HL-60 (cell line): ENCODE data around the gene CCL26.

ENCODE experiments used
- DNase-seq, 2 experiments: peaks; one replicate each; pipeline ENCODE4 v3.0.0-alpha.2; 2010 to 2020; ENCODE audit warnings: low read depth in 1 of 2, low spot score in 1 of 2
- H3K27ac ChIP-seq: fragments of 250-450 bp; sonication (Bioruptor Pico); replicated peaks from 2 replicates; pipeline ENCODE4 v1.5.1; 2020; ENCODE audit warnings: mild to moderate bottlenecking, moderate library complexity
- H3K27me3 ChIP-seq: fragments of 250-450 bp; sonication (Bioruptor Pico); 2 replicates; pipeline ENCODE4 v1.5.1; 2021; ENCODE audit warnings: mild to moderate bottlenecking, moderate library complexity; ENCODE audit not compliant: insufficient read depth, poor library complexity, severe bottlenecking
- H3K4me3 ChIP-seq: replicated peaks from 2 replicates; pipeline ENCODE4 v1.5.1; 2011; ENCODE audit warnings: mild to moderate bottlenecking, control low read depth, low read length; ENCODE audit not compliant: insufficient read depth
- CTCF ChIP-seq: IDR thresholded peaks from one replicate; pipeline ENCODE4 v1.5.1; 2011; ENCODE audit warnings: low read length, control low read depth, inconsistent platforms; ENCODE audit not compliant: insufficient read depth
- GABPA ChIP-seq: IDR thresholded peaks from 2 replicates; pipeline ENCODE4 v1.6.1; 2012; ENCODE audit warnings: low read depth
- POLR2AphosphoS5 ChIP-seq: IDR thresholded peaks from 2 replicates; pipeline ENCODE4 v1.6.1; 2012; ENCODE audit warnings: low read depth
- REST ChIP-seq: IDR thresholded peaks from 2 replicates; pipeline ENCODE4 v1.6.1; 2012; ENCODE audit warnings: low read depth; ENCODE audit not compliant: insufficient replicate concordance
- SPI1 ChIP-seq: IDR thresholded peaks from 2 replicates; pipeline ENCODE4 v1.6.1; 2012; ENCODE audit warnings: low read depth, mild to moderate bottlenecking, borderline replicate concordance

CCL26 gene

GRCh38 chr7:75818472-75818871, 46.5 kb upstream of the CCL26 start:
- DNase-seq: peak in 1 of 2 experiments; percentile 26
- H3K27ac ChIP-seq: no peak overlapping the region
- no peak for TF ChIP-seq POLR2AphosphoS5
- peak; percentile 82 for TF ChIP-seq SPI1
- no peaks in the 10 kb centered on the region for H3K27me3 ChIP-seq
- H3K4me3 ChIP-seq: no peak overlapping the region

- H3K4me3 ChIP-seq: no peak overlapping the region
- no peak overlapping the region for H3K27ac ChIP-seq
- TF ChIP-seq REST: no peak
- no peak for TF ChIP-seq SPI1
- no peaks in the 10 kb centered on the region for H3K27me3 ChIP-seq
- peak; percentile 40 to 41 for DNase-seq
These were observed 45.1 kb upstream of the CCL26 start for GRCh38 chr7:75817116-75817515.

- H3K27ac ChIP-seq: no peak overlapping the region
- no peak for DNase-seq
- H3K4me3 ChIP-seq: no peak overlapping the region
- no peaks in the 10 kb centered on the region for H3K27me3 ChIP-seq
- TF ChIP-seq GABPA (no peak), POLR2AphosphoS5 (no peak), REST (no peak)
These were observed 43.5 kb upstream of the CCL26 start for GRCh38 chr7:75815418-75816064.

GRCh38 chr7:75814407-75814947, 42.5 kb upstream of the CCL26 start:
- Histone ChIP-seq H3K27ac (no peak overlapping the region), H3K4me3 (no peak overlapping the region), H3K27me3 (no peaks in the 10 kb centered on the region)
- TF ChIP-seq CTCF (no peak), POLR2AphosphoS5 (no peak), SPI1 (no peak)
- no peak for DNase-seq

GRCh38 chr7:75813781-75814236, 41.8 kb upstream of the CCL26 start, which contains the start of gene CCL24:
CCL24 (minus strand) TSS chr7:75813806; CDS start chr7:75813715, 91 bp downstream.
- H3K4me3 ChIP-seq: no peak within 1 kb of the TSS
- DNase-seq: peak; percentile 60 to 68
- no peak within 1 kb of the TSS for H3K27ac ChIP-seq
- no peaks in the 10 kb centered on the region for H3K27me3 ChIP-seq
- TF ChIP-seq SPI1: peak; percentile 44; the same call in 1 of the 2 replicates
- TF ChIP-seq CTCF: no peak
